DMS53 treated with DMSO at 0.1 percent for 48 hours (cell line): Measurements from ENCODE around the gene HNRNPF.
"Not testable (repeated sequence)": the region's sequence is repeated elsewhere in the genome, so short reads cannot be mapped to it uniquely, and the experiment has no call there.

Source experiments
- DNase-seq: peaks from one replicate; lab custom pipeline; 2025; ENCODE audit not compliant: unreplicated experiment; lab: John Stamatoyannopoulos, UW

The HNRNPF gene

GRCh38 chr10:43398939-43399319 lies 10.1 kb downstream of the HNRNPF start:
- DNase-seq: no peak

- DNase-seq: peak; percentile 91
Measured at GRCh38 chr10:43396928-43397624, 11.9 kb downstream of the HNRNPF start.

- peak; percentile 49 for DNase-seq
Measured at GRCh38 chr10:43396061-43396927, 12.7 kb downstream of the HNRNPF start.

- no peak for DNase-seq
Measured at GRCh38 chr10:43395571-43396060, 13.4 kb downstream of the HNRNPF start.

DNA sequence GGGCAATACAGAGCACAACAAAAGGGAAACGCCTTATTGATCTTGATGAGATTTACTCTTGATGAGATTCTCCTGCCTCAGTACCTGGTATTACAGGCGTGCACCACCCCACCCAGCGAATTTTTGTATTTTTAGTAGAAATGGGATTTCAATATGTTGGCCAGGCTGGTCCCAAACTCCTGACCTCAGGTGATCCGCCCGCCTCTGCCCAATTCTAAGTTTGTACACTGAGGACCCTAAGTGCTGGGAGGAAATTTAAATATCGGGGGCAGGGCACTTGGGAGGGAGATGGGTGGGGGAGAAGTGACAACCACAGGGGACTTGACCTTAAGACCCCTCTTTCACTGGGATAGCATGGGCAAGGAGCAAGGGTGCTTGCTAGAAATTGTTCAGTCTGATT lies 14.1 kb downstream of the HNRNPF start:
- DNase-seq: no peak

GRCh38 chr10:43393606-43394360 lies 15.2 kb downstream of the HNRNPF start:
- DNase-seq: no peak

GRCh38 chr10:43393186-43393585 lies 15.8 kb downstream of the HNRNPF start:
- not testable (repeated sequence) for DNase-seq

- DNase-seq: no peak
Measured at GRCh38 chr10:43392748-43393147, 16.2 kb downstream of the HNRNPF start.

GRCh38 chr10:43391496-43391895 lies 17.5 kb downstream of the HNRNPF start:
- no peak for DNase-seq

GRCh38 chr10:43390759-43391158 lies 18.2 kb downstream of the HNRNPF start:
- DNase-seq: no peak

DNA sequence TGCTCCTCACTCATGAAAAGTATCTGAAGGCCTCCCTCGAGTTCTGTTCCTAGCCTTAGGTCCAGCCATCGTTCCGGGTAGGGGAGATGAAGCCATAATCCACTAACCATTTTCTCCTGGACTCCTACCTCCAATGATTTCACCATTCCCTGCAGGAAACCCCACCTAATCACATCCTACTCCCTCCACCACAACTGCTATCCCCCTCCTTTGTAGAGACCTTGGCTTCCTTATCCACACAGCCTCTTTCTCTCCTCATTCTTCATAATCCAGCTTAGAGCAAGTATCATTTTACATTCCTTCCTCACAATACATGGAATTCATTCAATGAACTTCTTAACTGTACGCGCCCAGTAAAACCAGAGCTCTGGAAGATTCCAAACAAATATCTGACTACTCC lies 18.7 kb downstream of the HNRNPF start:
- no peak for DNase-seq

DNA sequence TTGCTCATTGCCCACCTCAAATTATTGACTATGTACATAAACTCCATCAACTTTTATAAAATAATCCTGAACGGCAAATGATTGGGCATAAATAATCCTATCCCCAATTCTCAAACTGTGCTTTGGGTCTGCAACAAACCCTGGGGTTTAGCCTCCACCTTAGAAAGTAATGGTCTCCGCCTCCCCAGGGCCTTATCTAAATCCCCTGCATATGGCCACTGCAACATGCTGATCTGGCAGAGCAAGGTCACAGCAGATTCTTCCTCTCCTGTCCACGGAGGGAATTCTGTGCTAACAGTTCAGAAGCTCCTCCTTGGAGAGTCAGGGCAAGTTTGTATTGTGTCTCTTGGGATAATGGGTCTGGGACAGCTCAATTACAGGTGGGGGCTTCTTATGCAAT lies 19.1 kb downstream of the HNRNPF start:
- DNase-seq: no peak

DNA sequence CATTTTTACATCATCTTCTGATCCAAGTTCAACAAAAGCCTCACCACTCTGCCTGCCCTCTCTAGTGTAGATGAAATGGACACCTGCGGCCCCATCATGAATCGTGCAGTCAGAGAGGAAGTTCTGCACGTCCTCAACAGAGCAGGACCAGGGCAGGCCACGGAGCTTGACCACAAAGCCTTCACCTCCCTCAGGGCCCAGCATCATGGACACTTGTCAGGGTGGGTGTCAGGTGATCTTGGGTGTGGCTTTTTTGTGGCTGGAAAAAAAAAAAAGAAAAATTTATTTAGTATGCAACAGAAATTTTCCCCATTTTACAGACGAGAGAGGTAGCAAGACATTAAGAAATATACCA lies 21.3 kb downstream of the HNRNPF start:
- DNase-seq: no peak

DNA sequence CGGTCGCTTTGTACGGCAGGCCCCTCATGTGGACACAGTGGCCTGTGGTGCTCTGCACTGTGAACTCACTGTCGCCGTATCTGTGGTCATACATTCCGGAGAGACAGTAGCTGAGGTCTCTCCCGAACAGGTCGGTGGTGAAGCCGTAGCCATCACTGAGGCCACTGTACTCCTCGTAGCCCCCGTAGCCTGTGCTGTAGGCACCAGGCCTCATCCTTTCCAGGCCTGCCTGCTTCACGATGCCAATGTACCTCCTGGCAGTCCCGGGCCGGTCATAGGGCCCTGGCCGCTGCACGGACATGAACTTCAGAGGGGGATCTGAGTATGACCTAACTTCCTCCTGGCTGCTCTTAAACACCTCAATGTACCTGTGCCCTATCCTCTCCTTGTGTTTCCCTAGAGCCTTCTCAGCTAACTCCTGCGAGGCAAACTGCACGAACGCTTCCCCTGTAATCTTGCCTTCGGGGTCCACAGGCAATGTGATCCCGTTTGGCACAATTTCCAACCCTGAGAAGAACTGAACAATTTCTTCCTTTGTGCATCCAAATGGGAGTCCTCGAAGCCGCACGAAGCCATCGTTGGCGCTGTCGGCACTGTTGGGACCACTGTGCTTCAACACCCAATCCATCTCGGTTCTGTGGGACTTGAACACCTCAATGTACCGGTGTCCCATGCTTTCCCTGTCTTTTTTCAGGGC lies 21.9 kb downstream of the HNRNPF start:
- DNase-seq: no peak

DNA sequence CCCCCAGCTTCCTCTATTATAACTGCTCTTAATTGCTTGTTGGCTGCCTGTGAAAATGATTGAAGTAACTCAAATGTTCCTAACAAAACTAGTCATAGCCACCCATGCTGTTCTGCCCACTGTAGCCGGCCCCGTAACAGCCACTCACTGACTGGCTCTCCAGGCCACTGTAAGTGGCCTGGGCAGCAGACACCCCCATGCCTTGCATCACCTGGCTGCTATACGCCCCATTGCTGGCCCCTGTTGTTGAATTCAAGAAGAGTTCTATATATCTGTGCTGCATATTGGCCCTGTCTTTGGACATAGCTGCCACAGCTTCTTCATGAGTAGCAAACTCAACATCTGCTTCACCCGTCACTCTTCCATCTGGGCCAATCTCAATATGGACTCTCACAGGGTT lies 22.4 kb downstream of the HNRNPF start:
- no peak for DNase-seq

GRCh38 chr10:43385412-43386004 lies 23.5 kb downstream of the HNRNPF start:
- DNase-seq: no peak

DNA sequence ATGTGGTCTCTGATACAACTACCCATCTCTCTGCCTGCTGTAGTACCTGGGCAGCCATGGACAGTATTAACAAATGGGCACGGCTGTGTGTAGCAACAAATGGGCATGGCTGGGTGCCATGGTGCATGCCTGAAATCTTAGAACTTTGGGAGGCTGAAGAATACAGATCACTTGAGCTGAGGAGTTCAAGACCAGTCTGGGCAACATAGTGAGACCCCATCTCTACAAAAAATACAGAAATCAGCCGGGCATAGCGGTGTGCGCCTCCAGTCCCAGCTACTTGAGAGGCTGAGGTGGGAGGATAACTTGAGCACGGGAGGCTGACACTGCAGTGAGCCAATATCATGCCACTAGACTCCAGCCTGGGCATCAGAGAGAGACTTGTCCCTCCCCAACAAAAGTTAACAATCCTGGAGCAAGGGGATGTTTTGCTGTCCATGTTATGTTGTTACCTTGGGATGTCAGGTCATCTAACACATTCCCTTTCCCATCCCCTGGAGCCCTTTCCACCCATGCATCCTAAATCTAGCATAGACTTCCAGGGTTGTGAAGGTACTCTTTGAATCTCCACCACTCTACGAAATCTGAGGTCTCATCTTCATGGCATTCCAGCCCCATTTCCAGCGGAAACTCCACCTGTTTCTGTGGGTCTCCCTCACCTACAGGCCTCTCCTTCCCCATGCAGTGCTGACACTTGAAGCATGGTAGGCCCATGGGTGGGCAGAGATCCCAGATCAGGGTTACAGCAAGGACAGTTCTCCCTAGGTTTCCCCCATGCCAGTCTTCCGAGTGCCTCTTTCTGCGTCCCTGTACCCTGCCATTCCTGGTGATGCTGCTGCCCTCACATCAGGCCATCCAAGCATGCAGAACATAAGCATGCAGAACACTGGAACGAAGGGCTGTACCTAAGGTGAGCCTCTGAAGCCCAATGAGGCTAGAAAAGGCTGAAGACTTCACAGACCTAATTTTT lies 24.4 kb downstream of the HNRNPF start:
- DNase-seq: no peak

DNA sequence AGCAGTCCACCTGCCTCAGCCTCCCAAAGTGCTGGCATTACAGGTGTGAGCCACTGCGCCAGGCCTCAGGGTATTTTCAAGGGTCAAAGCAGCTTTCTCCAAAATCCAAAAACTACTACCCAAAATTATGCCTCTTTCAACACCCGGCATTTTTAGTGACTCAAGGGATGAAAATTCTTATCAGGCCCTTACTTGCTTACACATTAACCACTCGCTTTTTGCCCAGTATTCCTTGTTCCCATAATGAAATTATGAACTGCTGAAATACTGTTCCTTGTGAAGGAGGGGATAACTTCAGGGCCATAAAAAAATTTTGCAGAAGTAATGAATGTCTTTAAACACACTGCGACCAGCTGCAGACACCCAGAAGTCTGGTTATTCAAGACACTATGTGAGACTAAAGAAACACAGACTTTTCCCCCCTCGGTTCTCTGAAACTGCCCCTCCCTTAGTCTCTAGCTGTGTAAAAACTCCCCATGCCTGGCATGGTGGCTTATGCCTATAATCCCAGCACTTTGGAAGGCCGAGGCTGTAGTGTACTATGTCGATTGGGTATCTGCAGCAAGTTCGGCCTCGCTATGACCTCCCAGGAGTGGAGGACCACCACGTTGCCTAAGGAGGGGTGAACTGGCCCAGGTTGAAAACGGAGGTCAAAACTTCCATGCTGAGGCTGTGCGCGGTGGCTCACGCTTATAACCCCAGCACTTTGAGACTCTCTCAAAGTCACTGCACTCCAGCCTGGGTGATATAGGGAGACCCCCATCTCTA lies 25.6 kb downstream of the HNRNPF start:
- no peak for DNase-seq
